IMR-90 (cell line): Measurements from ENCODE around the gene CD86. TPM values are rescaled to one million over a fixed set of nuclear protein-coding genes. Genes with fewer than 3 reads are reported as not detected.

Source experiments
- ATAC-seq: fragments of 200-7000 bp; cut with Tn5 transposase; 2 replicates; pipeline ENCODE4 v1.9.1; 2020; ENCODE audit warnings: low read depth, mild to moderate bottlenecking, moderate library complexity
- BruUV-seq: library from RNA; stranded (reverse); fragments of 400-500 nt; replicated peaks from 2 replicates; lab custom pipeline; 2021; lab: Mats Ljungman, UMichigan
- CTCF ChIA-PET: fragments of 300-600 bp; formaldehyde crosslinking; extraction: SDS; loops from one replicate; lab custom pipeline; 2021; ENCODE audit warnings: antibody characterized with exemption; lab: Yijun Ruan, JAX
- POLR2A ChIA-PET: fragments of 300-600 bp; sonication (Branson Sonifier 250); formaldehyde crosslinking; loops from one replicate; lab custom pipeline; 2022; ENCODE audit warnings: antibody characterized with exemption; ENCODE audit not compliant: unreplicated experiment; lab: Charles Lee
- DNase-seq: peaks from one replicate; pipeline ENCODE4 v3.0.0; 2013
- H2AFZ ChIP-seq: replicated peaks from 2 replicates; pipeline ENCODE3; 2013; ENCODE audit warnings: low read length, mild to moderate bottlenecking; ENCODE audit not compliant: poor library complexity
- H2AK5ac ChIP-seq: 2 replicates; pipeline ENCODE4 v1.6.1; 2013; ENCODE audit warnings: low read depth, low read length, inconsistent platforms
- H2AK9ac ChIP-seq: replicated peaks from 2 replicates; pipeline ENCODE3; 2013; ENCODE audit warnings: mild to moderate bottlenecking, low read depth, low read length, moderate library complexity; ENCODE audit not compliant: poor library complexity
- H2BK120ac ChIP-seq: 2 replicates; pipeline ENCODE4 v1.6.1; 2013; ENCODE audit warnings: low read depth, low read length, inconsistent platforms
- H2BK15ac ChIP-seq: 3 replicates; pipeline ENCODE4 v1.6.1; 2013; ENCODE audit warnings: low read depth, low read length, inconsistent platforms
- H2BK20ac ChIP-seq: 2 replicates; pipeline ENCODE4 v1.6.1; 2013; ENCODE audit warnings: low read depth, mild to moderate bottlenecking, inconsistent platforms, low read length, moderate library complexity
- H2BK5ac ChIP-seq: 2 replicates; pipeline ENCODE4 v1.6.1; 2013; ENCODE audit warnings: mild to moderate bottlenecking, low read depth, low read length, inconsistent platforms; ENCODE audit not compliant: poor library complexity, severe bottlenecking
- H3K14ac ChIP-seq: replicated peaks from 2 replicates; pipeline ENCODE4 v1.6.1; 2013; ENCODE audit warnings: low read depth, low read length, inconsistent platforms
- H3K18ac ChIP-seq: 2 replicates; pipeline ENCODE4 v1.6.1; 2013; ENCODE audit warnings: low read depth, low read length, control low read depth
- H3K23ac ChIP-seq: 2 replicates; pipeline ENCODE4 v1.6.1; 2013; ENCODE audit warnings: low read depth, low read length, inconsistent platforms
- H3K27ac ChIP-seq: 2 replicates; pipeline ENCODE4 v1.5.1; 2013; ENCODE audit warnings: mild to moderate bottlenecking, control low read depth, low read length; ENCODE audit not compliant: insufficient read depth
- H3K27me3 ChIP-seq: 2 replicates; pipeline ENCODE4 v1.6.1; 2013; ENCODE audit warnings: low read length; ENCODE audit not compliant: control insufficient read depth, insufficient read depth
- H3K36me3 ChIP-seq: 2 replicates; pipeline ENCODE4 v1.6.1; 2013; ENCODE audit warnings: low read length, mixed read lengths; ENCODE audit not compliant: control insufficient read depth, insufficient read depth
- H3K4ac ChIP-seq: 2 replicates; pipeline ENCODE4 v1.6.1; 2013; ENCODE audit warnings: low read depth, low read length, inconsistent platforms
- H3K4me1 ChIP-seq: 2 replicates; pipeline ENCODE4 v1.6.1; 2013; ENCODE audit warnings: low read length, mixed read lengths; ENCODE audit not compliant: control insufficient read depth, insufficient read depth
- H3K4me2 ChIP-seq: 2 replicates; pipeline ENCODE4 v1.6.1; 2013; ENCODE audit warnings: low read depth, mild to moderate bottlenecking, control low read depth, low read length, moderate library complexity
- H3K4me3 ChIP-seq: 2 replicates; pipeline ENCODE4 v1.5.1; 2013; ENCODE audit warnings: low read depth, mild to moderate bottlenecking, control low read depth, low read length, moderate library complexity; ENCODE audit not compliant: insufficient read depth
- H3K56ac ChIP-seq: 2 replicates; pipeline ENCODE4 v1.6.1; 2013; ENCODE audit warnings: low read length, inconsistent platforms; ENCODE audit not compliant: insufficient read depth; ENCODE audit errors: extremely low read depth
- H3K79me1 ChIP-seq, 2 experiments: 2 replicates each; pipeline ENCODE4 v1.6.1; 2013; ENCODE audit warnings: low read length in 2 of 2, inconsistent platforms in 1 of 2, low read depth in 1 of 2
- H3K9ac ChIP-seq: 2 replicates; pipeline ENCODE4 v1.6.1; 2013; ENCODE audit warnings: low read depth, low read length, control low read depth
- H3K9me1 ChIP-seq: 2 replicates; pipeline ENCODE4 v1.6.1; 2013; ENCODE audit warnings: low read length, inconsistent platforms; ENCODE audit not compliant: insufficient read depth
- H3K9me3 ChIP-seq: 2 replicates; pipeline ENCODE4 v1.6.1; 2013; ENCODE audit warnings: low read length; ENCODE audit not compliant: control insufficient read depth, insufficient read depth
- H4K20me1 ChIP-seq: 2 replicates; pipeline ENCODE4 v1.6.1; 2013; ENCODE audit warnings: low read length, inconsistent platforms; ENCODE audit not compliant: insufficient read depth
- H4K5ac ChIP-seq: 2 replicates; pipeline ENCODE4 v1.6.1; 2013; ENCODE audit warnings: mild to moderate bottlenecking, low read depth, low read length, control low read depth
- H4K8ac ChIP-seq, 2 experiments: 2 replicates each; pipeline ENCODE4 v1.6.1; 2013; ENCODE audit warnings: low read depth in 2 of 2, low read length in 2 of 2, control low read depth in 1 of 2, inconsistent platforms in 1 of 2
- H4K91ac ChIP-seq: 2 replicates; pipeline ENCODE4 v1.6.1; 2013; ENCODE audit warnings: low read depth, low read length, inconsistent platforms; ENCODE audit not compliant: insufficient read depth
- NFE2L2 ChIP-seq: fragments of 150-350 bp; IDR thresholded peaks from 2 replicates; pipeline ENCODE4 v1.6.1; 2016; ENCODE audit warnings: low read depth, mild to moderate bottlenecking, low read length
- RAD21 ChIP-seq: IDR thresholded peaks from 2 replicates; pipeline ENCODE4 v1.6.1; 2012; ENCODE audit warnings: low read length, improper control_type of control experiment
- RCOR1 ChIP-seq: IDR thresholded peaks from 2 replicates; pipeline ENCODE4 v1.6.1; 2012; ENCODE audit warnings: mild to moderate bottlenecking, low read length, improper control_type of control experiment; ENCODE audit not compliant: insufficient replicate concordance
- WGBS, 2 experiments: methylation state at CpG; one replicate each; pipeline versions ENCODE4 v1.1.5 to v1.1.7; 2013; ENCODE audit warnings: missing lambda C conversion rate in 2 of 2; ENCODE audit not compliant: insufficient read length in 1 of 2; ENCODE audit errors: extremely low coverage in 2 of 2; 5-methylcytosine and 5-hydroxymethylcytosine counted together
- dilution Hi-C: fragments of 300-500 bp; cut with HindIII; formaldehyde crosslinking; loops from one replicate; pipeline ENCODE4 v1.14.3; 2018; ENCODE audit warnings: low sequenced_read_pairs; ENCODE audit not compliant: unreplicated experiment
- in situ Hi-C: fragments of 300-500 bp; cut with MboI; formaldehyde crosslinking; loops from 3 replicates; pipeline ENCODE4 v1.14.3; 2019; ENCODE audit warnings: low sequenced_read_pairs, inconsistent platforms, mixed read lengths
- intact Hi-C: fragments of 100-400 bp; cut with micrococcal nuclease; formaldehyde crosslinking; loops from 2 replicates; pipeline ENCODE4 v1.10.0; 2022
- polyA plus RNA-seq, 3 experiments: library from polyadenylated mRNA; depleted of rRNA; stranded (reverse); fragments of >200 nt; gene quantifications; 2 replicates each; pipeline ENCODE4 v1.2.3, GENCODE V29; 2012; ENCODE audit warnings: low replicate concordance in 1 of 3
- total RNA-seq: library from RNA; depleted of rRNA; stranded (reverse); fragments of >200 nt; gene quantifications from 2 replicates; pipeline ENCODE4 v1.2.3, GENCODE V29; 2012

Gene CD86
- total and polyA plus RNA-seq, 2 of the 4 experiments (the other 2 are of a cell fraction): not detected

GRCh38 chr3:122098611-122099010 lies 43.4 kb downstream of the CD86 start:
- no peaks in the 10 kb centered on the region for H3K9me3 ChIP-seq
- no peak overlapping the region for H2AFZ ChIP-seq
- H4K20me1 ChIP-seq: no peaks in the 10 kb centered on the region
- H3K4ac ChIP-seq: no peak overlapping the region
- BruUV-seq: no TSS peak
- H3K23ac ChIP-seq: no peak overlapping the region
- no peak overlapping the region for H3K4me2 ChIP-seq
- no peak overlapping the region for H2BK20ac ChIP-seq
- no peak for DNase-seq
- no peak overlapping the region for H3K27ac ChIP-seq
- dilution Hi-C loops (no loop called here), intact Hi-C loops (no loop called here), in situ Hi-C loops (no loop called here)
- H2AK9ac ChIP-seq: no peak overlapping the region
- H3K9me1 ChIP-seq: no peaks in the 10 kb centered on the region
- H3K36me3 ChIP-seq: no peaks in the 10 kb centered on the region
- no peaks in the 10 kb centered on the region for H3K79me1 ChIP-seq
- ChIA-PET CTCF (no interaction called here), POLR2A (no interaction called here)
- H3K14ac ChIP-seq: no peak overlapping the region
- H2AK5ac ChIP-seq: no peak overlapping the region
- no peak for ATAC-seq
- no peak overlapping the region for H3K18ac ChIP-seq
- WGBS, 2 experiments: no CpG with 5 or more reads among the region's 2 CpGs
- no peak overlapping the region for H3K9ac ChIP-seq
- H2BK120ac ChIP-seq: no peak overlapping the region
- H4K91ac ChIP-seq: no peak overlapping the region
- no peak overlapping the region for H2BK15ac ChIP-seq
- H4K5ac ChIP-seq: no peak overlapping the region
- no peak overlapping the region for H2BK5ac ChIP-seq
- no peak overlapping the region for H3K4me3 ChIP-seq
- TF ChIP-seq NFE2L2 (no peak), RCOR1 (no peak), RAD21 (no peak)
- H4K8ac ChIP-seq: no peak overlapping the region
- no peaks in the 10 kb centered on the region for H3K4me1 ChIP-seq
- peaks cover 11% of the 10 kb centered on the region for H3K27me3 ChIP-seq
- no peak overlapping the region for H3K56ac ChIP-seq
